ENCODE measurements around the gene MT1HL1.

Gene MT1HL1

GRCh38 chr1:237004116-237004515, at the start of gene MT1HL1:
Gene MT1HL1, minus strand, starts transcription at chr1:237004441. Its CDS starts 69 bp downstream, at chr1:237004372.
- DNase-seq = no peak

GRCh38 chr1:237050915-237051314, 46.7 kb upstream of the MT1HL1 start:
- DNase-seq = no peak

GRCh38 chr1:237050185-237050584, 45.9 kb upstream of the MT1HL1 start:
- DNase-seq = no peak

- DNase-seq = no peak
Measured at GRCh38 chr1:237048803-237049202, 44.6 kb upstream of the MT1HL1 start.

- DNase-seq = peak in 1 of 2 experiments; percentile 38
Measured at GRCh38 chr1:237045278-237046016, 41.2 kb upstream of the MT1HL1 start.

- DNase-seq = peak; percentile 59 to 75
Measured at GRCh38 chr1:237043846-237044636, 39.8 kb upstream of the MT1HL1 start.

- DNase-seq = peak; percentile 17 to 61
Measured at GRCh38 chr1:237042892-237043576, 38.8 kb upstream of the MT1HL1 start.

- peak in 1 of 2 experiments; percentile 42 for DNase-seq
Measured at GRCh38 chr1:237042526-237042891, 38.3 kb upstream of the MT1HL1 start.

- DNase-seq = peak; percentile 17 to 78
Measured at GRCh38 chr1:237041795-237042525, 37.7 kb upstream of the MT1HL1 start, which contains the start of gene RYR2. Gene RYR2, plus strand, starts transcription at chr1:237042184. Its CDS starts 338 bp downstream, at chr1:237042522.

GRCh38 chr1:237041461-237041794, 37.2 kb upstream of the MT1HL1 start:
- DNase-seq = no peak

GRCh38 chr1:237040823-237041222, 36.6 kb upstream of the MT1HL1 start:
- no peak for DNase-seq

- DNase-seq = no peak
Measured at GRCh38 chr1:237038211-237038610, 34.0 kb upstream of the MT1HL1 start.

GRCh38 chr1:237035759-237036158, 31.5 kb upstream of the MT1HL1 start:
- DNase-seq = no peak

GRCh38 chr1:237033804-237034203, 29.6 kb upstream of the MT1HL1 start:
- no peak for DNase-seq

GRCh38 chr1:237033061-237033460, 28.8 kb upstream of the MT1HL1 start:
- no peak for DNase-seq

- no peak for DNase-seq
Measured at GRCh38 chr1:237032029-237032428, 27.8 kb upstream of the MT1HL1 start.

- no peak for DNase-seq
Measured at GRCh38 chr1:237031480-237031879, 27.2 kb upstream of the MT1HL1 start.

- DNase-seq = no peak
Measured at GRCh38 chr1:237029850-237030535, 25.8 kb upstream of the MT1HL1 start.

- DNase-seq = no peak
Measured at GRCh38 chr1:237029240-237029639, 25.0 kb upstream of the MT1HL1 start.

- DNase-seq = no peak
Measured at GRCh38 chr1:237025358-237026074, 21.3 kb upstream of the MT1HL1 start.

- no peak for DNase-seq
Measured at GRCh38 chr1:237018896-237019295, 14.7 kb upstream of the MT1HL1 start.

- DNase-seq = no peak
Measured at GRCh38 chr1:237016626-237017025, 12.4 kb upstream of the MT1HL1 start.

Measured in NCI-H524 (cell line).